GM19395 (cell line): ENCODE results near the gene GTF2H4.
"Not testable (repeated sequence)": the region's sequence is repeated elsewhere in the genome, so short reads cannot be mapped to it uniquely, and the experiment has no call there.

Experiments used
- ATAC-seq: cut with Tn5 transposase; IDR thresholded peaks from one replicate; pipeline ENCODE4 v1.9.1; 2021; ENCODE audit warnings: mild to moderate bottlenecking, moderate library complexity; ENCODE audit not compliant: unreplicated experiment

GTF2H4 gene

GRCh38 chr6:30893666-30894065, 14.3 kb upstream of the GTF2H4 start:
- ATAC-seq, result no peak

DNA sequence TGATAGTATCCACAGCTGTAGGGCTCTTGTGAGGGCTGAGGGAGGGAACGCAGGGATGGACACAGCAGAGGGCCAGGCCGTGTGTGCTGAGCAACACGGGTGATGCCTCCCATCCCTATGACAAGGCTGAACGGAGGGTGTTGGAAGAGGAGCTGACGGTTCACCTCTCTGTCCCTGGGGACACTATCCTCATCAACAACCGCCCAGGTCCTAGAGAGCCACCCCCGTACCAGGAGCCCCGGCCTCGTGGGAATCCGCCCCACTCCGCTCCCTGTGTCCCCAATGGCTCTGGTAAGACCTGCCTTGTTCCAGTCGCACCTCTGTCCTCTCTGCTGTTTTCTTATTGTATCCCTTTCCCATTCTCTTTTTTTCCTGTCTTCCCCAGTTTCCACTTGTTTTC, 13.6 kb upstream of the GTF2H4 start:
- no peak for ATAC-seq

GRCh38 chr6:30894935-30895334, 13.1 kb upstream of the GTF2H4 start:
- ATAC-seq, result no peak

GRCh38 chr6:30895343-30895742, 12.7 kb upstream of the GTF2H4 start:
- no peak for ATAC-seq

DNA sequence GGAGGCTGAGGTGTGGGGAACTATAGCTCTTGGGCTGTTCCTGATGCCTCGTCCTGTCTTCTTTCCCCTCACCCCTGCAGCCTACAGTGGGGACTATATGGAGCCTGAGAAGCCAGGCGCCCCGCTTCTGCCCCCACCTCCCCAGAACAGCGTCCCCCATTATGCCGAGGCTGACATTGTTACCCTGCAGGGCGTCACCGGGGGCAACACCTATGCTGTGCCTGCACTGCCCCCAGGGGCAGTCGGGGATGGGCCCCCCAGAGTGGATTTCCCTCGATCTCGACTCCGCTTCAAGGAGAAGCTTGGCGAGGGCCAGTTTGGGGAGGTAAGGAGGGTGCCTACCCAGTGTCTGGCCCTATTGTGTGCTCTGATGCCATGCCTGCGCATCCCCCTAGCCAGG, 11.5 kb upstream of the GTF2H4 start:
- ATAC-seq, result no peak

- no peak for ATAC-seq
Measured at GRCh38 chr6:30897882-30898281, 10.1 kb upstream of the GTF2H4 start.

- no peak for ATAC-seq
Measured at GRCh38 chr6:30898750-30899360, 9.2 kb upstream of the GTF2H4 start.

GRCh38 chr6:30900863-30901417, 7.1 kb upstream of the GTF2H4 start:
- ATAC-seq, result no peak

DNA sequence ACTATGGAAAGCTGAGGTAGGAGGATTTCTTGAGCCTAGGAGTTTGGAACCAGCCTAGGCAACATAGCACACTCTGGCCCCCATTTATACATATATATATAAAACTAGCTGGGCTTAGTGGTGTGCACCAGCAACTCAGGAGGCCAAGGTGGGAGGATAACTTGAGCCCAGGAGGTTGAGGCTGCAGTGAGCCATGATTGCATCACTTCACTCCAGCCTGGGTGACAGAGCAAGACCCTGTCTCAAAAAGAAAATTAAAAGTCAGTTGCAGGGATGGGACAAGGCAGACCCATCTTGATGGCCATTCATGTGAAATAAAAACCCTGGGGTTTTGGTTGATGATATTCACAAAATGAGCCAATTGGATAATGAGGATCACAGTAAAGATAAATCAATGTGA, 6.6 kb upstream of the GTF2H4 start:
- no peak for ATAC-seq

GRCh38 chr6:30902196-30902595, 5.8 kb upstream of the GTF2H4 start:
- ATAC-seq, result not testable (repeated sequence)

DNA sequence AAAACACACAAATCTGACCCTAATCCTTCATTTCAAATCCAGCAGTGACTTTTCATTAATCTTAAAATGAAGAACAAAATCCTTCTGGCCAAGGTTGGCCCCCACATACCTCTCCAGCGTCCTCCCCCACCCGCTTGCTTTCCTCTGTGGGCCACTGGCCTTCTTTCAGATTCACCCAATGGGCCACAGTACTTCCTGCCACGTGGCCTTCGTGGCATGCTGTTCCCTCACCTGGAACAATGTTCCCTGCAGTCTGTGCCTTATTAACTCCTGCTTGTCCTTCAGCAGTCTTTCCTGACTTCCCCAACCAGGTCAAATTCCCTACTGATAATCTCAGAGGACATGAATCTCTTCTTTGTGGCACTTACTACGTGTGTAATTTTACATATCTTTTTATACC, 5.3 kb upstream of the GTF2H4 start:
- no peak for ATAC-seq

GRCh38 chr6:30903236-30903635, 4.8 kb upstream of the GTF2H4 start:
- no peak for ATAC-seq

DNA sequence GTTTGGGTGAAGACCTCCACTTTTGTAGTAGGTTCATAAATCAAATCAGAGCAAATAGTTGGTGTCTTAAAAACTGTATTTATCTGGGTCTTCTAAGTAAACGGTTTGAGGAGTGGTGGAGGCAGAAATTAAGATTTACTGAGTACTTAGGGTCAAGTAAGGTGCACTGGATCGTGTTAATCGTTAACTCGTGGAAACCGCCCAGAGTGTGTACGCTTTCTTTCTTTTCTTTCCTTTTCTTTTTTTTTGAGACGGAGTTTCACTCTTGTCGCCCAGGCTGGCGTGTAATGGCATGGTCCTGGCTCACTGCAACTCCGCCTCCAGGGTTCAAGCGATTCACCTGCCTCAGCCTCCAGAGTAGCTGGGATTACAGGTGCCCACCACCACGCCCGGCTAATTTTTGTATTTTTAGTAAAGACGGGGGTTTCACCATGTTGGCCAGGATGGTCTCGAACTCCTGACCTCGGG, 683 bp upstream of the GTF2H4 start:
- ATAC-seq, result not testable (repeated sequence)

DNA sequence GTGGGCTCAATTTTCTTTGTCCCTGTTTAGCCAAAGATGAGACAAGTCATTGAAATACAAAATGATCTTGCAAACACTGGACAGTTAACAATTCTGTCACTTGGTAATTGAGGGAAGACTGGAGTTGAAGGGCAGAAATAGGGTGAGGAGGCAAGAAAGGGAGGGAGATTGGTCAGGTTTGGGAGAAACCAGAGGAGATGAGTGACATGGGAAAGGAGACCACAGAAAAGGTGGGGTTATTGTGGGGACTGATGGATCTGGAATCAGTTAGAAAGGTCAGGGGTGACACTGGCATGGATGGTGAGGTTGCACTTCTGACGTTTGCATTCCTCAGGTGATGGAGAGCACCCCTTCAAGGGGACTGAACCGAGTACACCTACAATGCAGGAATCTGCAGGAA, 693 bp downstream of the GTF2H4 start:
- ATAC-seq, result no peak

GRCh38 chr6:30910473-30910872, 2.5 kb downstream of the GTF2H4 start:
- not testable (repeated sequence) for ATAC-seq

DNA sequence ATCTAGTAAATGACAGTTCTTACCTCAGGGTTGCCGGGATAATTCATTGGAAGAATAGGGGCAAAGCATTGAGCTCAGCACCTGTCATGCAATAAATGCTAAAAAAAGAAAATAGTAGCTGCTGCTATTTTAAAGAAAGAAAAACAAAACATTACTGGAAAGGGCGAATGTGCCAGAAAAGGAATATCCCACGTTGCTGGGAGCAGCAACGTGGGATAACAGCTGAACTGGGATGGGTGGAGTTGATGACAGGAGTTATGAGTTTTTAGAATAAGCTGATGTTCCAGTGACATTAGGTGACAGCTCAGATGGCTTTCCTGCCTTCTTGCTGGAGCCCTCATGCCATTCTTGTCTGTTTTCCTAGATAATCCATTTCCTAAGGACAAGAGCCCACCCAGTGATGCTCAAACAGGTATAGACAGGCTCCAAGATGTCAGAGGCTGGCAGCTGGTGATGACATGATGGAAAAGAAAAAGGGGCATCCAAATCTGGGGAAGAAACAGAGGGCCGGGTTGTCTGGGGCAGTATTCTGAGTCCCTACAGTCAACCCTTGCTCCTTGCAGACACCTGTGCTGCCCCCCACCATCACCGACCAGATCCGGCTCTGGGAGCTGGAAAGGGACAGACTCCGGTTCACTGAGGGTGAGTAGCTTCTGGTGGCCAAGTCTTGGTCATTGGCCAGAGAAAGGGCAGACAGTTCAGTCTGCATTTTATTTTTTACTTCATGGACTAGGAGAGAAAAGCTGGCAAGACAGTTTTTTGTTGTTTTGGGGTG, 4.9 kb downstream of the GTF2H4 start:
- ATAC-seq, result no peak

GRCh38 chr6:30913721-30914075, 5.7 kb downstream of the GTF2H4 start:
- ATAC-seq, result no peak

DNA sequence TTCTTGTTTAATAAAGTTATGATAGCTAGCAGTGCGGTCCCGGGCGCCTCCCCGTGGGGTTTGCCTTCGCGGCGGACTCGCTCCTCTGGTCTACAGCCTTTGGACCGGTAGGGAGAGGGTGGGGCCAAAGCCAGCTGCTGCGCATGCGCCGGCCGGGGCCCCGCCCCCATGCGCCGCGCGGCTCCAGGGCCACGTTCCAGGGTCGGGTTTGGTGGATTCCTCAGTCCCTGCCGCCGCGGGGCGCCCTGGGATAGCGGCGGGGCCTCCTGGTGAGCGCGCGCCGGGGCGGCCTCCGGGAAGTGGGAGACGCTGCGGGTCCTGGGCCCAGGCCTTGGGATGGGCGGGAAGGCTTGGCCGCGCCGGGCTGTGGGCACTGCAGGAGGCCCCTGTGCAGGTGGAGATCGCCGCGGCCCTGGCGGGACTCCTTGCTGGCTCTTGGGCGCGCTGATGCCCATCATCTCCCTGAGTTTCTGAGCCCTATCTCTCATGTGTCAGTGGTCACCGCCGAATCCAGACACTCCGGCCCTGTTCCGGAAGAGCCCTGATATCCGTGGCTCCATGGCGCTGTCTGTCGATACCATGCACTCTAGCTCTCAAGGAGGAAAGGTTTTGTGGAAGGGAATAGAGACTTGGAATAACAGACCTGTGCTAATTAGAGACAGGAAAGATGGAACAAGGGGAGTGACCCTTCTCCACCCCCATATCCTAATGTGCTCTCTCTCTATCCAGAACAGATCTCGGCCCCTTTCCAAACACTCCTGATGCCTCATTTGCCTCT, 6.3 kb downstream of the GTF2H4 start, which contains the start of gene VARS2:
TSS of gene VARS2 (plus strand) at position 163 of the 778 bp plus-strand sequence. CDS start at position 762, 599 bp downstream.
- peak; percentile 80 for ATAC-seq

DNA sequence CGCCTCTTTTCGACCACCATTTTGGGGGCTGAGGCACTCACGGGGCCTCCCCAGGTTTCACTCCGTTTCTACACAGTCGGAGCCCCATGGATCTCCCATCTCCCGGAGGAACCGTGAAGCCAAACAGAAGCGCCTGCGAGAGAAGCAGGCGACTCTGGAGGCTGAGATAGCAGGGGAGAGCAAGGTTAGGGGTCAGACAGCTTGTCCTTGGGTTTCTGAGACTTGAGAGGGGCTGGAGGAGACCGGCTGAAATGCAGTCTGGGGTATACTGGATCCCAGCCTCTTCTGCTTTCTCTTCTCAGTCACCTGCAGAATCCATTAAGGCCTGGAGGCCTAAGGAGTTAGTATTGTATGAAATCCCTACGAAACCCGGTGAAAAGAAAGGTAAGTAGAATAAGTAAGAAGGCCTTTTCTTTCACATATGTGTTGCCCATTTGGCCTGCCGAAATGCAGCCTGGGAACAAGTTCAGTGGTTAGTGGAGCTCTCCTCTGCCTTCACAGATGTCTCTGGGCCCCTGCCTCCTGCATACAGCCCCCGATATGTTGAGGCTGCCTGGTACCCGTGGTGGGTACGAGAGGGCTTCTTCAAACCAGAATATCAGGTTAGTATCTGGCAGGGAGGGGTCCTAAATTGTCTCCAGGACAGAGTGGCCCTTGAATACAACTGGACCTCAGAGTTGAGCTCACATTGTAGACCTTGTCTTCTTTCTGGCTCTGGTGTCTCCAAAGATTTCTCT, 7.0 kb downstream of the GTF2H4 start:
- no peak for ATAC-seq

DNA sequence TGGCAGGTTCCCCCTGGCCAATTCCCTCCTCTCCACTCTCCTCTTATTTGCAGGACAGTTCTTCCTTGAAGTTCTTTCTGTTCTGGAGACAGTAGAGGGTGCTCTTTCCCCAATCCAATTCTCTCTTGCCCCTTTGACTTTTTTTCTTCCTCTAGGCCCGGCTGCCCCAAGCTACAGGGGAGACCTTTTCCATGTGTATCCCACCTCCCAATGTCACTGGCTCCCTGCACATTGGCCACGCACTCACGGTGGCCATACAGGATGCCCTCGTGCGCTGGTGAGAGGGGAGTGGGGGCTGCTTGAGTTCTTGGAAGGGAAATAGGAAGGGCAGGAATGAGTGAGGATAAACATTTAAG, 7.6 kb downstream of the GTF2H4 start:
- ATAC-seq, result no peak

DNA sequence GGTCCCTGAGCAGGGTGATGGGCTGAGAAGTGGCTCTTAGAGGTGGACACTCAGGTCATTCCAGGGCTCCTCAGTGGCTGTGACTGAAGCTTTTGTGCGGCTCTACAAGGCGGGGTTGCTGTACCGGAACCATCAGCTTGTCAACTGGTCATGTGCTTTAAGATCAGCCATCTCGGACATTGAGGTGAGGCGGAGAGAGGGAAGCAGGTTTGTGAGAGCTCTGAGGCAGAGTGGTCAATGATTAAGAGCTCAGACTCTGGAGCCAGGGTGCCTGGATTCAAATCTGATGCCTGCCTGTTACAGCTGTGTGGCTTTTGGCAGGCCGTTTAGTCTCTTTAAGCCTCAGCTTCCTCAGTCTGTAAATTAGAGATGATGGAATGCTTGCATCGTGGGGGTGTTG, 9.0 kb downstream of the GTF2H4 start:
- no peak for ATAC-seq
